GM12801 (cell line): Measurements from ENCODE around the gene IFNL4.

Experiments used
- TF ChIP-seq, protein P1 (sequence below): IDR thresholded peaks from one replicate; pipeline ENCODE4 v1.5.1; 2011; ENCODE audit warnings: control low read depth; ENCODE audit not compliant: insufficient read length; ENCODE audit errors: extremely low read depth

IFNL4 gene

DNA sequence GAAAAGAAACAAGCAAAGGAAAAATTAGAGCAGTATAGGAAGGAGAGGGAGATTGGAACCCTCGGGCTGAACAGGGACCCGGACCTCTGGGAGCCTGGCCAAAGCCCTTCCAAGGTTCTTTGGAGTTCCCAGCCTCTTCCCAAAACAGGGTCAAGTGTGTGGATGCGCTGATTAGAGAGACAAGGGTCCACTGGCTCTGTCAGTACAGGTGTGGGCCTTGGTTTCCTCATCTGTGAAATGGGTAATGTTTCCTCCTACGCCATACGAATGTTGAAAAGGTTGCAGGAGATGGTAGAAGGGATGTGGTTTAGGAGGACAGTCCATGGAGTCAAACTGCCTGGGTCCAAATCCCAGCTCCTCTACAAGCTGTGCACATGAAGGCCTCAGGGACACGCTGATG, 42.5 kb downstream of the IFNL4 start:
- TF ChIP-seq, protein P1, sequence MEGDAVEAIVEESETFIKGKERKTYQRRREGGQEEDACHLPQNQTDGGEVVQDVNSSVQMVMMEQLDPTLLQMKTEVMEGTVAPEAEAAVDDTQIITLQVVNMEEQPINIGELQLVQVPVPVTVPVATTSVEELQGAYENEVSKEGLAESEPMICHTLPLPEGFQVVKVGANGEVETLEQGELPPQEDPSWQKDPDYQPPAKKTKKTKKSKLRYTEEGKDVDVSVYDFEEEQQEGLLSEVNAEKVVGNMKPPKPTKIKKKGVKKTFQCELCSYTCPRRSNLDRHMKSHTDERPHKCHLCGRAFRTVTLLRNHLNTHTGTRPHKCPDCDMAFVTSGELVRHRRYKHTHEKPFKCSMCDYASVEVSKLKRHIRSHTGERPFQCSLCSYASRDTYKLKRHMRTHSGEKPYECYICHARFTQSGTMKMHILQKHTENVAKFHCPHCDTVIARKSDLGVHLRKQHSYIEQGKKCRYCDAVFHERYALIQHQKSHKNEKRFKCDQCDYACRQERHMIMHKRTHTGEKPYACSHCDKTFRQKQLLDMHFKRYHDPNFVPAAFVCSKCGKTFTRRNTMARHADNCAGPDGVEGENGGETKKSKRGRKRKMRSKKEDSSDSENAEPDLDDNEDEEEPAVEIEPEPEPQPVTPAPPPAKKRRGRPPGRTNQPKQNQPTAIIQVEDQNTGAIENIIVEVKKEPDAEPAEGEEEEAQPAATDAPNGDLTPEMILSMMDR, result no peak

DNA sequence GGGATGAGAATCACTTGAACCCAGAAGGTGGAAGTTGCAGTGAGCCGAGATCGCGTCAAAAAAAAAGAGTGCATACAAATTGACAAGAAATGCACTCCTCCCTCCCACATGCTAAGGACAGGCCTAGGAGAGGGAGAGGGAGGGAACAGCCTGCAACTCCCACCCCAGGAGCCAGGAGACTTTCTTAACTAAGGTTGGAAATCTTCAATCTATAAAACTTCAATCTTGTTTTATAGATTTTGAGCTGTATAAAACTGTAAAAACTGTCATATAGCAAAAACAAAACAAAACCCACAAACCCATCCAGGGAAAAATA, 43.2 kb downstream of the IFNL4 start:
- TF ChIP-seq, protein P1, result no peak

- TF ChIP-seq, protein P1, result no peak
Observed at GRCh38 chr19:39203372-39204341, 45.0 kb downstream of the IFNL4 start, which contains the start of gene SYCN. SYCN (minus strand) TSS chr19:39204263; CDS start chr19:39204254, 9 bp downstream.

DNA sequence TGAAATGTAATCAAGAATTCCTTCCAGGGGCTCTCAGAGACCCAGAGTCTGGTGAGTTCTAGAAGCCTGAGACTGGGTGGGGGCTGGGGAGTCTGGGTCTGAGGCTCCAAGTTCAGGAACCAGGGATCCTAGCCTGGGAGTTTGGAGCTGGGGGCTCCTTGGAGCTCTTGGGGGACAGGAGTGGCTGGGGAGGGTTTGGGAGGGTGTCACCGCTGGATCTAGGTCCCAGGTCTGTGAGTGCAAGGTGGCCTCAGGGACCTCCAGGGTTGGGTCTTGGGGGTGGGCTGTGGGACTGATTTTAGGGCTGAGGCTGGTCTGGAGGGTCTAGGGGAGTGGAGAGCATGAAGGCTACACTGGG, 45.7 kb downstream of the IFNL4 start:
- TF ChIP-seq, protein P1, result no peak

DNA sequence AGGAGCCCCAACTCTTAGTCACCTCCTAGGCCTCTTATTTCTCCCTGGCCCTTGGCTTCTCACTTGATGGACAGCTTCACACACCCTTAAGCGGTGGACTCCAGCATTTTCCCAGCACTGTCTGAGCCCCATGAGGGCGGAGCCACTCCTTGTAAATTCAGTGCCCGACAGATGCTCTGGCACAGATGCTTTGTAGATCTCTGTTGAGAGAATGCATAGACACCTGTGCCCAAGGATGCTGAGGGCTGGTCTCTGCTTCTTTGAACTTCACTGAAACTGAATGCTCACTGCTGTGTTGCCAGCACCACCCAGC, 47.9 kb downstream of the IFNL4 start:
- TF ChIP-seq, protein P1, result no peak

GRCh38 chr19:39200066-39200802, 48.4 kb downstream of the IFNL4 start:
- TF ChIP-seq, protein P1, result no peak

DNA sequence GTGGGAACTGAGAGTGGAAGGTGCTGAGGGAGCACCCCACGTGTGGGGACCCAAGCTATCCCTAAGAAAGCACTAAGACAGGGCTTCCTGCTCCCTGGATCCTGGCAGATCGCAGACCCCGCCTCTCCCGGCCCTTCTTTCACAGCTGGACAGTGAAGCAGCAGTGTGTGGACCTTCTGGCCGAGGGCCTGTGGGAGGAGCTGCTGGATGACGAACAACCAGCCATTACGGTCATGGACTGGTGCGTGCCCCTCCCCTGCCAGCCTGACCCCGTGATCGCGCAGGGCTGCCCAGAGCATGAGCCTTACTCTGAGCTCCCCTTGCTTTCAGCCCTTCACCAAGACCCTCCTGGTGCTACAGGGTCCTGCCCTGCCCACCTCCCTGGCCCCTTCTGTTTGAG, 49.6 kb downstream of the IFNL4 start:
- TF ChIP-seq, protein P1, result no peak
